IPS-18a (cell line): ENCODE measurements around the gene OR14A16.

ENCODE experiments used
- H3K27ac ChIP-seq: one replicate; pipeline ENCODE4 v1.5.1; 2013; ENCODE audit warnings: low read length
- H3K27me3 ChIP-seq: one replicate; pipeline ENCODE4 v1.6.1; 2013; ENCODE audit warnings: mild to moderate bottlenecking, low read length; ENCODE audit not compliant: control insufficient read depth, insufficient read depth
- H3K36me3 ChIP-seq: one replicate; pipeline ENCODE4 v1.6.1; 2013; ENCODE audit warnings: low read depth, low read length; ENCODE audit not compliant: control insufficient read depth
- H3K4me1 ChIP-seq: one replicate; pipeline ENCODE4 v1.6.1; 2013; ENCODE audit warnings: low read depth, low read length; ENCODE audit not compliant: control insufficient read depth
- H3K4me3 ChIP-seq: one replicate; pipeline ENCODE4 v1.5.1; 2013; ENCODE audit warnings: low read length
- H3K9ac ChIP-seq: one replicate; pipeline ENCODE4 v1.6.1; 2013; ENCODE audit warnings: mild to moderate bottlenecking, low read length, moderate library complexity
- H3K9me3 ChIP-seq: one replicate; pipeline ENCODE4 v1.6.1; 2013; ENCODE audit warnings: low read depth, low read length; ENCODE audit not compliant: control insufficient read depth

The OR14A16 gene

DNA sequence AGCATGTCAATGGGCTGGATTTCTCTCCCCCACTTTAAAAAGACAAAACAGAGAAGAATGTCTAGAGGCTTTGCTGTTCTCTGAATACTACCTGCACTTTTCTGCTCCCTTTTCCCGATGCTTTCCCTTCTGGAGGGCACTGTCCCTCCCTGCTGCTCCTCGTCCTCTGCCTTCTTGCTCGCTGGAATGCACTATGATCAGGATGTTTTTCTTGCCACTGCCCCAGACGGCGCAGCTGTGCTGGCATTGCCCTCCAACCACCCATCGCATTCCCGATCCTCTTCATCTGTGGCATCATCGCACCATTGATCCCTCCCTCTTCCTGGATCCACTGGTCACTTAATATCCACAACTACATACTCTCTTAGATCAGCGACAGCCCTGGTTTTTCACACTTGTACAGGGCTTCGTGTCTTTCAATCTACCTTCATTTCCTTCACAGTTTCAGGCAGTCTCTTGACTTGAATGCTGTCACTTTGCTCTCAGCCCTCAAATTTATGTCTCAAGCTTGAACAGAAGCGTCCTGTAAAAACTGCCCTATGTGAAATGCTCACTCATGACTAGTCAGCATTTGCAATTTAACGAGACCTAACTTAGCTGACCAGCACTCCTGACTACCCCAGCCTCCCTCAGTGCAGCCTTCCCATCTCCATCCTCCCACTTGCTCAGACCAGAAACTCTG is 21.2 kb upstream of the OR14A16 start:
- H3K9me3 ChIP-seq: peaks cover 10% of the 10 kb centered on the region
- no peak overlapping the region for H3K9ac ChIP-seq
- H3K27ac ChIP-seq: no peak overlapping the region
- H3K4me3 ChIP-seq: no peak overlapping the region
- no peaks in the 10 kb centered on the region for H3K36me3 ChIP-seq
- H3K27me3 ChIP-seq: no peaks in the 10 kb centered on the region
- H3K4me1 ChIP-seq: peaks cover 5% of the 10 kb centered on the region

DNA sequence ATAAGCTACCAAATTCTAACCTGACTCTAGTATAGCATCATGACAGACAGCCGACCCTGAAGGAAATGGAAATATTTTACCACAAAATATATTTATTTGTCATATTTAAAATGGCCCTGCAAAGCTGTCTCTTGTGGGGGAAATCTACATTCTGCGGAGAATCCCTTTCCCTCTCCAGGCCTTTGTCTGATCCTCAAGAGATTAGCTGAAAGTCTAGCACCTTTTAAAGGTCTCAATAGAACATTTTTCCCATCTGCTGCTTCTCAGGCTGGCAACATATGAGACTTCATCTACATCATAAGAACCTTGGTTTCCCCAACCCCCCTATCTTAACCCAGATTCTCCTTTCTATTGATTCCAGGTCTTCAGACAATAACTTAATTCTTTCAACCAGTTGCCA is 19.5 kb upstream of the OR14A16 start:
- H3K4me1 ChIP-seq: peaks cover 5% of the 10 kb centered on the region
- peaks cover 10% of the 10 kb centered on the region for H3K9me3 ChIP-seq
- H3K9ac ChIP-seq: no peak overlapping the region
- no peaks in the 10 kb centered on the region for H3K27me3 ChIP-seq
- H3K4me3 ChIP-seq: no peak overlapping the region
- H3K36me3 ChIP-seq: no peaks in the 10 kb centered on the region
- H3K27ac ChIP-seq: no peak overlapping the region

GRCh38 chr1:247841796-247842195 is 17.9 kb upstream of the OR14A16 start, which contains the start of gene OR11L1:
TSS of gene OR11L1 (minus strand) at chr1:247841896. CDS start at chr1:247841896, 0 bp downstream.
- Histone ChIP-seq H3K4me1 (peaks cover 5% of the 10 kb centered on the region), H3K9ac (no peak within 1 kb of the TSS), H3K9me3 (peaks cover 9% of the 10 kb centered on the region), H3K36me3 (no peaks in the 10 kb centered on the region), H3K4me3 (no peak within 1 kb of the TSS), H3K27ac (no peak within 1 kb of the TSS), H3K27me3 (no peaks in the 10 kb centered on the region)

GRCh38 chr1:247840818-247841217 is 16.9 kb upstream of the OR14A16 start:
- no peaks in the 10 kb centered on the region for H3K36me3 ChIP-seq
- H3K9me3 ChIP-seq: peaks cover 9% of the 10 kb centered on the region

GRCh38 chr1:247833601-247834000 is 9.7 kb upstream of the OR14A16 start:
- no peaks in the 10 kb centered on the region for H3K4me1 ChIP-seq
- peaks cover 3% of the 10 kb centered on the region for H3K9me3 ChIP-seq
- H3K9ac ChIP-seq: no peak overlapping the region
- H3K4me3 ChIP-seq: no peak overlapping the region
- no peaks in the 10 kb centered on the region for H3K36me3 ChIP-seq
- H3K27ac ChIP-seq: no peak overlapping the region
- H3K27me3 ChIP-seq: no peaks in the 10 kb centered on the region

More at GRCh38 chr1:247840818-247841217, 16.9 kb upstream of the OR14A16 start:
- H3K4me1 ChIP-seq: peaks cover 5% of the 10 kb centered on the region
- H3K4me3 ChIP-seq: no peak overlapping the region
- H3K27ac ChIP-seq: no peak overlapping the region
- H3K27me3 ChIP-seq: no peaks in the 10 kb centered on the region
- no peak overlapping the region for H3K9ac ChIP-seq

GRCh38 chr1:247829656-247830055 is 5.7 kb upstream of the OR14A16 start:
- Histone ChIP-seq H3K4me3 (no peak overlapping the region), H3K9me3 (no peaks in the 10 kb centered on the region), H3K36me3 (no peaks in the 10 kb centered on the region), H3K27me3 (no peaks in the 10 kb centered on the region), H3K27ac (no peak overlapping the region), H3K4me1 (no peaks in the 10 kb centered on the region), H3K9ac (no peak overlapping the region)

DNA sequence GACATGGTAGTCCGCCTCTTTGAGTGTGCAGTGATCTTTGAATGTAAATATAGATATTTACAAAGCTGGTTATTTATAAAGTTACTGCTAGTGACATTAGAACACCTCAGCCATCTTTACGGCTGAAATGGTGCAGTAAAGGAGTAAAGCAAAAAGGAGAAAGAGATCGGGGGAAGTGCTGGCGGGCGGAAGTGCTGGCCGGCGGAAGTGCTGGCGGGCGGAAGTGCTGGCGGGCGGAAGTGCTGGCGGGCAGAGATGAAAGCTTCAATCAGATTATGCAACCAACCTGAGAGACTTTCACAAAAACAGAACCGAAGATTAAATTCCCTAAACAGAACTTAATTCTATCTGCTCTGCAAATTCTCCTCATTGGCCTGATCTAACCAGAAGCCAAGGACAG is 1.4 kb upstream of the OR14A16 start:
- H3K9me3 ChIP-seq: peaks cover 5% of the 10 kb centered on the region
- no peak overlapping the region for H3K27ac ChIP-seq

GRCh38 chr1:247822060-247822459 is 1.9 kb downstream of the OR14A16 start:
- H3K27ac ChIP-seq: no peak overlapping the region
- H3K36me3 ChIP-seq: no peaks in the 10 kb centered on the region
- H3K9ac ChIP-seq: no peak overlapping the region
- H3K27me3 ChIP-seq: no peaks in the 10 kb centered on the region
- no peaks in the 10 kb centered on the region for H3K4me1 ChIP-seq
- H3K4me3 ChIP-seq: no peak overlapping the region
- H3K9me3 ChIP-seq: peaks cover 5% of the 10 kb centered on the region

More for the DNA sequence above, 1.4 kb upstream of the OR14A16 start:
- Histone ChIP-seq H3K4me3 (no peak overlapping the region), H3K4me1 (no peaks in the 10 kb centered on the region), H3K36me3 (no peaks in the 10 kb centered on the region), H3K27me3 (no peaks in the 10 kb centered on the region), H3K9ac (no peak overlapping the region)

DNA sequence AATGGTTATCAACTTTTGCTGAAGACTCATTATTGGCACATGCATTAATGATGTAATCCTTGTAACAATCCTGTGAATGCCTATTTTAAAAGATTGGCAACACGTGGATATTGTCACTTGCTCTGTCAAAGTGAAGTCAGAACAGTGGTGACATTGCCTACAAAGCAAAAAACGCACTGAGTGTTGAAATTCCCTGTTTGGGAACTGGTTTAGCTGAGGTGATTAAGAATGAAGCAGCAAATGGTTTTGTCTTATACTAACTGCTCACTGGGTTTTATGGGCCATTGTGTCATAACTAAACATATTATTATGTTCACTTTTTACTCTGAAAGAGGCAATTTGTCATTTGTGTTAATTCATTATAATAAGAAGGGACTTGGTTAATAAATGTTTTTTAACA is 11.3 kb downstream of the OR14A16 start:
- no peak overlapping the region for H3K27ac ChIP-seq
- no peak overlapping the region for H3K4me3 ChIP-seq
- no peak overlapping the region for H3K9ac ChIP-seq
- H3K4me1 ChIP-seq: no peaks in the 10 kb centered on the region
- H3K36me3 ChIP-seq: no peaks in the 10 kb centered on the region
- H3K9me3 ChIP-seq: peaks cover 7% of the 10 kb centered on the region
- no peaks in the 10 kb centered on the region for H3K27me3 ChIP-seq

- peaks cover 20% of the 10 kb centered on the region for H3K9me3 ChIP-seq
- no peak overlapping the region for H3K4me3 ChIP-seq
- no peak overlapping the region for H3K9ac ChIP-seq
- H3K27ac ChIP-seq: no peak overlapping the region
- H3K27me3 ChIP-seq: no peaks in the 10 kb centered on the region
- H3K4me1 ChIP-seq: no peaks in the 10 kb centered on the region
- no peaks in the 10 kb centered on the region for H3K36me3 ChIP-seq
These were observed 26.4 kb downstream of the OR14A16 start for GRCh38 chr1:247797518-247797917.

- no peaks in the 10 kb centered on the region for H3K27me3 ChIP-seq
- no peak overlapping the region for H3K27ac ChIP-seq
- H3K4me1 ChIP-seq: no peaks in the 10 kb centered on the region
- no peak overlapping the region for H3K9ac ChIP-seq
- H3K4me3 ChIP-seq: no peak overlapping the region
- no peaks in the 10 kb centered on the region for H3K36me3 ChIP-seq
- peaks cover 5% of the 10 kb centered on the region for H3K9me3 ChIP-seq
These were observed 54.3 kb downstream of the OR14A16 start for GRCh38 chr1:247769603-247770002.
